SIG-M5 (cell line): ENCODE data around the gene TMEM135.
"Not testable (repeated sequence)": the region's sequence is repeated elsewhere in the genome, so short reads cannot be mapped to it uniquely, and the experiment has no call there.

Experiments used
- DNase-seq: peaks from one replicate; lab custom pipeline; 2025; lab: John Stamatoyannopoulos, UW

Gene TMEM135

GRCh38 chr11:87258171-87258833 lies 220.6 kb downstream of the TMEM135 start:
- no peak for DNase-seq

DNA sequence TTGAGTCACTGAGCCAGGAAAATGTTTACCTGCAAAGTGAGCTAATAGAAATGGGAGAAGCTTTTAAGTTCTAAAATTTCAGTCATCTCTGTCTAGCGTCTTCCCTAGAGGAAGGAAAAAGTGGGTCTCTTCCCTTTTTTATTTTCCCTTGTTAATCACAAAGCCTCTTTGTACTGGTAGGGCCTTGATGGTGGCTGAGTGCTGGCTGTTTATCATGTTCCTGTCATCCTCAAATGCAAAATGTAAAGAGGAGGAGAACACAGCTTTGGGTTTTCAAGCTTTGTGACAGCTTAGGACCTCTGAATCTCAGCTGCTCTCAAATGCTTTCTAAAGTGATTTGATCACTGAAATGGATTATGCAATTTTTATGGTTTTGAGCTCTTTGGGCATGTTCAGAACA lies 222.0 kb downstream of the TMEM135 start:
- DNase-seq: no peak

DNA sequence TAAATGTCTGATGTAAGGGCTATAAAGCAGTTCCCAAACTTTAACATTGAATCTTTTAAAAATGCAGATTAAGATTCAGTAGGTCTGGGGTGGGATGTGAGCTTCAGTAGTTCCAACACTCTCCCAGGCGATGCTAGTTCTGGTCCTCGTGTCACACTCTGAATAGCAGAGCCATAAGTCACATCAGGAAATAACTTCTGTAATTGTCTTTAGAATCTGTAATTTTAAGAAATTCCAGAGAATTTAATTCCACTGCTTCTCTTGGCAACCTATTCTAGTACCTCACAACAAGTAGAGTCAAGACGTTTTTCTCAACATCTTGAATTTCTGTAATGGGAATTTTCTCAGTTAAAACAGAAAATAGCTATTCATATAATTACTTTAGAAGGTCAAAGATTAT lies 223.1 kb downstream of the TMEM135 start:
- DNase-seq: no peak

DNA sequence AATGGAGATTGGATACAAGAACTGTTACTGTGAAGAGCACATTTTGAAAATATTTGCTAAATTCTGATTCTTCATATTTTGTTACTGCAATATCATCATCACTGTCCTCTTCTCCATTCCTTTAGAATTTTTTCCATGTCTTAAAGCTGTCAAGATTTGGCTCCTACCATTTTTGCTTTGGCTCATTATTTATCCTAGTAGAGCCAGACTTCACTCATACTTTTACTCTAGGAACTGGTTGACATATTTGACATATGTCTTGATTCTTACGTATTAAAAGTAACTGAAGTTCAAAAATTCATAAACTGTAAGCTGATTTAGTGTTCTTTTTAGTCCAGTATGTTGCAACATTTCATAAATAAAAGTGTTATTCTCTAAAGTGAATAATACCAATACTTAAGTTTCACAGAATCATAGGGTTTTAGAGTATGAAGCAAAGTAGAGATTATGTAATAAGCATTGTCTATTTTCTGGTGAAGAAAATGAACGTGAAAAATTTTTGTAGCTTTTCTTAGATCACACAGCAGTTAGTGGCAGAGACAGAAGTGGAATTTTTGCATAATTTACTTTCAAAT lies 225.6 kb downstream of the TMEM135 start:
- DNase-seq: no peak

GRCh38 chr11:87263979-87264378 lies 226.2 kb downstream of the TMEM135 start:
- DNase-seq: no peak

DNA sequence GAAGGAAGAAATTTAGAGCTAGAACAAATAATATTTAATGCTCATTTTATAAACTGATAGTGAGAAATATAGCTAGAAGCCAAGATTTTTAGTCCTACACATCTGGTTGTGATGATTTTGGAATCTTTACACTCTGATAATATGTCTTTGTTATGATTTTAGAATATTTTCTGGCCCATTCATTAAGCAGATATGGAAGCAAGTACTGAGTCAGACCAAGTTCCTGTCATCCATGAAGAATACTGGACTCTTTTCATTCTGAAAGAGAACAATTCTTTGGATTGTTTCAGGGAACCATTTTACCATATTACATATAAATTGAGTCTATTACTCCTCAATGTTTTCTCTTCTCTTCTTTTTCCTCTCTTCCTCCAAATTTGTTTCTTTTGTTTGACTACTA lies 227.4 kb downstream of the TMEM135 start:
- DNase-seq: no peak

- DNase-seq: no peak
Measured at GRCh38 chr11:87265979-87266378, 228.2 kb downstream of the TMEM135 start.

GRCh38 chr11:87266751-87267150 lies 229.0 kb downstream of the TMEM135 start:
- DNase-seq: no peak

DNA sequence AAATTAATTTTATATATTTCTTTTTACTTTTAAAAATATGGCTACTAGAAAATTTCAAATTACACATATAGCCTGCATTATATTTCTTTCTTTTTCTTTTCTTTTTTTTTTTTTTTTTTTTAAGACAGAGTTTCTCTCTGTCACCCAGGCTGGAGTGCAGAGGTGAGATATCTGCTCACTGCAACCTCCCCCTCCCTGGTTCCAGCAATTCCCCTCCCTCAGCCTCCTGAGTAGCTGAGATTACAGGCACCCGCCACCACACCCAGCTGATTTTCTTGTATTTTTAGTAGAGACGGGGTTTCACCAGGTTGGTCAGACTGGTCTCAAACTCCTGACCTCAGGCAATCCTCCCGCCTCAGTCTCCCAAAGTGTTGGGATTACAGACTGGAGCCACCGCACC lies 234.2 kb downstream of the TMEM135 start:
- not testable (repeated sequence) for DNase-seq

DNA sequence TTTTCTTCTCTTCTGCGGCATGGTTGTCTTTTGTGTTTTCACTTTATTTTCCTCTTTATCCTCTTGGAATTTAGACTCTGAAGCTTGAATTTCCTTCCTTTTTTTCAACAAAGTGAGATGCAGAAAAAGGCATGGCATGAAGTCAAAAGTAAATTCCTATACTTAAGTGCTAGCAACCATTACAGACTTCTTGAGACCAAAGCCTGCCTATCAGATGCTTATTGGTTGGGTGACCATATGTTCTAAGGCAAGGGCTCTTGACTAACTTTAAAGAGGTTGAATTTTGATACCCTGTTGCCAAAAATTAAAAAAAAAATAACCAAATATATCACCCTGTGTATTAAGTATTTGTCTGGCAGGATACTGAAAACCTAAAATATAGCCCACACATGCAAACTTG lies 237.4 kb downstream of the TMEM135 start:
- DNase-seq: no peak

DNA sequence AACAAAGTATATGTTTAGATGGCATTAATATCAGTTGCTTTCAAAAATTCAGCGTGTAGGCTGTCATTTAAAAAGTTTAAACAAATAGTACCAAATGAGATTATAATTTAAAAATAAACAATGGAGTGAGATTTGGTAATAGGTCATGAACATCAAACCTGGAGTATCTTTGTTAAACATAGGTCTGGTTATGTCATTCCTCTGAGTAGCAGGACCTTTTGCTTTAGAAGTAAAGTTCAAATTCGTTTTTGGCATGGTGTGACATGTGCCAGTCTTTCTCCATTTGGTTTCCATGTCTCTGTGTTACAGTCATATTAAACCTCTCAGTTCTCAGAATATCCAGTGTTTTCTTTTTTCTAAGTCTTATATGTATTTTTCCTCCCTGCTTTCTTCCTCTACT lies 242.4 kb downstream of the TMEM135 start:
- DNase-seq: no peak

GRCh38 chr11:87281496-87281895 lies 243.8 kb downstream of the TMEM135 start:
- DNase-seq: no peak

- DNase-seq: no peak
Measured at GRCh38 chr11:87284306-87284705, 246.6 kb downstream of the TMEM135 start.

- not testable (repeated sequence) for DNase-seq
Measured at GRCh38 chr11:87285674-87286073, 247.9 kb downstream of the TMEM135 start.

DNA sequence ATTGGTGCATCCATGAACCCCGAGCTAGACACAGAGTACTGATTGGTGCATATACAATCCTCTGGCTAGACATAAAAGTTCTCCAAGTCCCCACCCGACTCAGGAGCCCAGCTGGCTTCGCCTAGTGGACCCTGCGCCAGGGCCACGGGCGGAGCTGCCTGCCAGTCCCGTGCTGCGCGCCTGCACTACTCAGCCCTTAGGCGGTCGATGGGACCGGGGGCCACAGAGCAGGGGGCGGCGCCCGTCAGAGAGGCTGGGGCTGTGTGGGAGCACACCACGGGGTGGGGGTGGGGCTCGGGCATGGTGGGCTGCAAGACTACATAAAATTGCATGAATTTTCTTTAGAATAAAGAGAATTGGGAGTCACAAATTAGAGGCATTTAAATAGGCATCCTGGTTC lies 248.6 kb downstream of the TMEM135 start:
- no peak for DNase-seq

- no peak for DNase-seq
Measured at GRCh38 chr11:87290304-87290922, 252.7 kb downstream of the TMEM135 start.

GRCh38 chr11:87292598-87292997 lies 254.9 kb downstream of the TMEM135 start:
- no peak for DNase-seq

GRCh38 chr11:87295237-87295636 lies 257.5 kb downstream of the TMEM135 start:
- DNase-seq: no peak

- no peak for DNase-seq
Measured at GRCh38 chr11:87296627-87297026, 258.9 kb downstream of the TMEM135 start.

DNA sequence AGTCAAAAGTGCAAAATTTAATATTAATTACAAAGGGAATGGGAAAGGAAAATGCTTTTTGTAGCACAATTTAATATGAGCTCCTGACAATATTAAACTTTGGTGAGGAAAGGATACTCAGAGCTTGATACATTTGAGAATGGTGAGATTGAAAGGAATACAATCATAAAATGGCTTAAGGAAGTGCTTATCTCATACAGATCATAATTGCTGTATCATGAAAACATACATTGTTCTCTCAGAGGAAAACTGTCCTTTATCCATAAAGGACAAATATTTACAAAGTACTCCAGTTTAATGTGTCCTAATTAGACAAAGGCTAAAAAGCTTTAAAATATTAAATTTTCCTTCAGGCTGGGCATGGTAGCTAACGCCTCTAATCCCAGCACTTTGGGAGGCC lies 260.4 kb downstream of the TMEM135 start:
- no peak for DNase-seq

- DNase-seq: no peak
Measured at GRCh38 chr11:87299041-87299481, 261.3 kb downstream of the TMEM135 start.

DNA sequence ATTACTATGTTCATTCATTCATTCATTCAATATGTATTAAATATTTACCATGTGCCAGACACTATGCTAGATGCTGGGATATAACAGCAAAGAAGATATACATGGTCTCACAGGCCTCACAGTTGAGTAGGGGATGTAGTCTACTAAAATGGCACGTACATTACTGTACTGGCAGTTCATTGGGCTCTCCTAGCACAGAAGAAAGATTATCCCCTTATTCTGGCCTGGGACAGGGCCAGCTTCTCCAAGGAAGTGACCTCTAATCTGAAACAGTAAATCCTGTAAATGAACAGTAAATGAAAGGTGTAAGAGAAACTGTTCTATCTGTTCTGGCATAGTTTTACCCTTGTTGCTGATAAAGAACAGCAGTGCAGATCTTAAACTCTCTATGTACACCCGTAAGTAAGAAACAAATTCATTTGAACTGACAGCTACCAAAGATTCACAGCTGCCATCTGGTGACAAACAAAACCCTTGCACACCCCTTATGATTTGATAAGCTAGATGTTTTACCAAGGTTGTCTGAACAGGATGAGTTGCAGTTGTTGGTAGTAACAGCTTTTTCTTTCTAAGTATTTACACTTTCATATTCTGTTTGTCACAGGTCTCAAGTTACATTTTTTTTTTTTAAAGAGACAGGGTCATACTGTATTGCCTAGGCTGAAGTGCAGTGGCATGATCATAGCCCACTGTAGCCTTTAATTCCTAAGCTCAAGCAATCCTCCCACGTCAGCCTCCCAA lies 263.1 kb downstream of the TMEM135 start:
- no peak for DNase-seq
